CD4-positive, alpha-beta T cell treated with Interleukin-17A for 1 hour (primary cell): ENCODE measurements around the gene RTN4RL2.

Source experiments
- DNase-seq: peaks from one replicate; pipeline ENCODE4 v3.0.0-alpha.2; 2020

The RTN4RL2 gene

DNA sequence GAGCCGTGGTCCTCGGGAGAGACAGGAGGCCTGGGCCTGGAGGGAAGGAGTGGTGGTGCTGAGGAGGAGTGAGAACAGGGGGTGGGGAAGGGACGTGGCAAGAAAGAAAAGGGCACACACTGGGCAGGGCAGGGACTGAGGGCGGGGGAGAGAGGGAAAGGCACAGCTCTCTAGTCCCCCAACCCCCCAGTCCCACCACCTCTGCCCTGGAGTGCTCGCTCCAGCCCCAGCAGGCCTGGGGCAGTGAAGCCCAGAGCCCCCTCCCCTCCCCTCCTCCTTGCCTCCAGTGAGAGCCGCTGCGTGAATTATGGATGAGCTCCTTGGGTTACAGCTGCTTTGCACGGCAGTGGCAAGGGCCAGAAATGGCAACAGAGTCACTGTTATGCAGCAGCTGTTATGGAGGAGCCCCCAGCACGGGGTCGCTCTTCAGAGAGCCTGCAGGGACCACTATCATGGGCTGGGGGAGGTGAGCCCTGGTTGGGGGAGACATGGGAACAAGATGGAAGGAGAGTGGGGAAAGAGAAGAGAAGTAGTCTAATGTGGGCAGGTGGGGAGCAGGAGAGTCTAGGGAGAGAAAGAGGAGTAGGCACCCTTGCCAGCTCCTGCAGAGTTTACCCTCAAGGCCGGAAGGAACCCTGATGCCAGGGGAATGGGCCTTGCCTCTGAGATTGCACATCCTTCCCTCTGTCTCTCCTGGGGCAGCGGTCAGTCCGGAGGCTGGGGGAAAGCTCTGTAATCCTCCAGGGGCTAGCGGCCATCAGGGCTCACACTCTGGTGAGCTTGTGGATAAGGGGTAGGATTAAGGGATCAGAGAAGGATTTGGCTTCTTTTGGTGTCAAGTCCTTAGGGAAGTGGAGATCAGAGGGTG, 3.6 kb downstream of the RTN4RL2 start:
- no peak for DNase-seq

DNA sequence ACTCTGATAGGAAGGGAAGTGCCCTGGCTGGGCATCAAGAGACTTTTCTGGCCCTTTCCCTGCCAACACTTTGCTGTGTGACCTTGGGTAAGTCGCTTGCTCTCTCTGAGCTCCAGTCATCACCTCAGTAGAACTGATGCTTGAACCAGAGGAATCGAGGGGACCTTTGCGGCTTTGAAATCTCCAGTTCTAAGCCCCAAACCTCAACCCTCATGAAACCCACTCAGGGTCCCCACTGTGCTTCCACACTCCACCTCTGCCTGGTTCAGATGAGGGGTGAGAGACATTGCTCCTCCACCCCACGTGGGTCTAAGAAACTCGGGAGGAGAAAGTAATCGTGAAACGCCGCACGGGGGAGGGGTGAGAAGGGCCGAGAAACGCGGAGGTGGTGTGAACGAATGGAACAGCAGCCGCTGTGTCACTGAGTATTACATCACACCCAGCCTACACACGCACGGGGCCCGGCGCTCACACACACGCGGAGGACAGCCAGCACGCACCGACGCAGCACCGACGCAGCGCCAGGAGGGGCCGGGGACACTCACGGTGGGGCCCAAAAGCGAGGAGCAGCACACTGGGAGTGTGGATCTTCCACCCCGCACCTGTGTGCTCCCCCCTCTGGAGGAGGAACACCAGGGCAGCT, 4.3 kb downstream of the RTN4RL2 start:
- no peak for DNase-seq

DNA sequence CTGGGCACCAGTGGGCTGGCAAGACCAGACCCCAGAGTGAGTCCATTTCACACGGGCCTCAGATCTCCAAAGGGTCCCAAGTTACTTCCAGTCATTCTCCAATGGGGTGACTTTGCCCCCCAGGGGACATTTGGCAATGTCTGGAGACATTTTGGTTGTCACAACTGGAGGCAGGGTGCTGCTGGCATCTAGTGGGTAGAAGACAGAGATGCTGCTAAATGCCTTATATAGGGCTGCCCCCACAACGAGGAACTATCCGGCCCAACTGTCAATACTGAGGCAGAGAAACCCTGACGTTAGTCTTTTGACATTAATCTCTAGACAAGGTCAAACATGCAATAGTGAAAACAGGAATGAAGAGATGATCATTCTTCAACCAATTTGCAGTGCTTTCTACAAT, 6.4 kb downstream of the RTN4RL2 start:
- no peak for DNase-seq

DNA sequence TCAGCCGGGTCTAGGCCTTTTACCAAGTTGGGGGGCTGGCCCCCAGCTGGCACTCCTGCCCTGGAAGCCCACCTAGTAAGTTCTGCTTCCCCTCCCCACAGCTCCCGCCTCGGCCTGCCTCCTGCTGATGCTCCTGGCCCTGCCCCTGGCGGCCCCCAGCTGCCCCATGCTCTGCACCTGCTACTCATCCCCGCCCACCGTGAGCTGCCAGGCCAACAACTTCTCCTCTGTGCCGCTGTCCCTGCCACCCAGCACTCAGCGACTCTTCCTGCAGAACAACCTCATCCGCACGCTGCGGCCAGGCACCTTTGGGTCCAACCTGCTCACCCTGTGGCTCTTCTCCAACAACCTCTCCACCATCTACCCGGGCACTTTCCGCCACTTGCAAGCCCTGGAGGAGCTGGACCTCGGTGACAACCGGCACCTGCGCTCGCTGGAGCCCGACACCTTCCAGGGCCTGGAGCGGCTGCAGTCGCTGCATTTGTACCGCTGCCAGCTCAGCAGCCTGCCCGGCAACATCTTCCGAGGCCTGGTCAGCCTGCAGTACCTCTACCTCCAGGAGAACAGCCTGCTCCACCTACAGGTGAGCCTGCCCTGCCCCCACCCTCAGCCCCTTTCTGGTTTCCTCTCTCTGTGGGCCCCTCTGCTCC, 7.3 kb downstream of the RTN4RL2 start:
- no peak for DNase-seq

DNA sequence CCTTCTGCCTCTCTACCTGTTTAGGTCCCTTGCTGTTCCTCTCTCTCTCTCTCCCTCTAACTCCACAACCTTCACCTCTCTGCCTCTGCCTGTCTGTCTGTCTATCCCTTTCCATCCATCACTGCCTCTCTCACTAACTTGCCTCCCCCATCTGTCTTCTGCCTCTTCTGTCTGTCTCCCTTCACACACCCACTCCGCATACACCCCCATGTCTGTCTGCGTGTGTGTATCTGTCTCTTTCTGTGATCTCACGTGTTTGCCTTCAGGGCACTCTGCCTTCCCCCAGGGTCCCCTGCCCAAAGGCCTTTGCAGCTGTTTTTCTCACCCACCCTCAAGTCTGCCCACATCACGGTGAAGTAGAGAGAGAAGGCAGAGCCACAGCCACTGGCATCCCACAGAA, 7.9 kb downstream of the RTN4RL2 start:
- no peak for DNase-seq

DNA sequence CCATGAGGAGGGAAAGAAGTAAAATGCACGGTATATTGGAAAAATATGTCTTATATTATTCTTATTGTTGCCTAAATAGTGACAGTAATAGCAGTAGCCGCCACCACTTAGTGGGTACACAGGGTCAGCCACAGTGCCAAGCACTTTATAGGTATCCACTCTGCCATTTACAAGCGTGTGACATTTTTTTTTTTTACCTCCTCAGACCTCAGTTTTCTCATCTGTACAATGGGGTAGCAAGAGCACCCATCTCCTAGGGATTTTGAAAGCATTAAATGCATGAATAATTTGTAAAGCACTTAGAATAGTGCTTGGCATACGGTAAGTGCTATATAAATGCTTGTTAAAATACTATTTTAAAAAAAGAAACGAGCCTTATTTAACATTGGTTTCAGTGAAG, 8.9 kb downstream of the RTN4RL2 start:
- DNase-seq = no peak

DNA sequence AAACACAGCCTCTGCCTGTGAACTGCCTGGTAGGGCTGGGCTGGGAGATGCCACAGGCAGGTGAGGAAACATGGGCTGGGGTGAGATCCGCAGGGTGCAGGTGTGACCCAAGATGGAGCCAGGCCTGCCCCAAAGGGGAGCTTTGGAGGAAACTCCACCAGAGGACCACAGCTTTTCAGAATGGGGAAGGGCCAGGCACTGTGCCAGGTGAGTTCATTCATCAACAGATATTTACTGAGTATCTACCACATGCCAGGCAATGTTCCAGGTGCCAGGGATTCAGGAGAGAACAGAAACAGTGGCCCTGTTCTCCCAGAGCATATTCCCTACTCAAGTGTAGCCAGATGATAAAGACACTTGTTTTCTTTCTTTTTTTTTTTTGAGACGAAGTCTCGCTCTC, 11.2 kb downstream of the RTN4RL2 start:
- no peak for DNase-seq

DNA sequence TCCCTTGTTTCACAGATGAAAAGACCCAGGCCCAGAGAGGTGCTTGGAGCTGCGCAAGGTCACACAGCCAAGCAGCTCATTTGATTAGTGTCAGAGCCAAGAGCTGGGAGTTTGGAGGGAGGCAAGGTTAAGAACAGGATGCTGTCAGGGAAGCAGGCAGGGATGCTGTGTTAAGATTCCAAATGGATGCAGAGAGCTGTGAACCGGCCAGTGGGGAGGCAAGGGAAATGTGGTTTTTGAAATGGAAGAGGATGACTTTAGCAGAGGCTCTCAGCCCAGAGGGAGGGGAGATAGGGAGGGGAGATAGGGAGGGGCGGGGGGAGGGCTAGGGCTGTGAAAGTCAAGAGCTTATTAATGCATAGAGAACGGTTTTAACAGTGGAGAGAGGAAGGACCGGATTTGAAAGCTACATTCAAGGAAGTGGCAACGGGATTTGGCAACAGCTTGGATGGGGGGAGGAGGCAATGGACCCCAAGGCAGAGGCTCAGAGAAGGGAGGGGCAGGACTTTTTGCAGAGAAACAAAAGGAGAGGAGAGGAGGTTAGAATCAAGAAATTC, 13.0 kb downstream of the RTN4RL2 start:
- DNase-seq = no peak

DNA sequence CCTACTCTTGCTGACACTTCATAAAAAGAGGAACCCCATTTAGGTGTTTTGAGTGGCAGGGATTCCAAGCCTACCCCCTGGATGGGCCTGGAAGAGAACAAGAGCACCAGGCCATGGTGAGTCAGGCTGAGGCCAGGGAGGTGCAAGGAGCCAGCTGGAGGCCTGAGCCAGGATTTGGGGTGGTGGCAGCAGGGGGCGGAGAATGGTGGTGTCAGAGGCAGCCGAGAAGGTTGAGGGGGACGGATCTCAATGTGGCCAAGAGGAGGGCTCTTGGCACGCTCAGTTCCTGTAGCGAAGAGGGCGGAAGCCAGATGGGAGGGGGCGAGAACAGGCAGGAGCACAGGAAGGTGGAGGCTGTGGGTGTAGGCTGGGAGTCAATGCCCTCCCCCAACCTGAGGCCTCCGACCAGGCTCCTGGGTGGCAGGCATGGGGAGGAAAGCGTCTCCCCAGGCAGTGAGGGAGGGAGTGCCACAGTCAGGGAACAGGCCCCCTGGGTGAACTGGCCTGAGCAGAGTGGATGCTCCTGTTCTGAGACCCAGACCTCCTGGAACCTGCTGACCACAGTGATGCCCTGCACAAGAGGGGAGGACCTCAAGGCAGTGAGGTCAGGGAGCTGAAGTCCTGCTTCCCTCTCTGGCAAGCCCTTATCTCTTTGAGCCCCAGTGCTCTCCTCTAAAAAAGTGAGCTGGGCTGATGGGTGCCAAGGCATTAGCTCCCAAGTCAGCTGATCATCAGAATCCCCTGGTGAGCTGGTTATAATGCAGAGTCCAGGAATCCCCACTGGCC, 13.9 kb downstream of the RTN4RL2 start:
- DNase-seq = peak; percentile 43

DNA sequence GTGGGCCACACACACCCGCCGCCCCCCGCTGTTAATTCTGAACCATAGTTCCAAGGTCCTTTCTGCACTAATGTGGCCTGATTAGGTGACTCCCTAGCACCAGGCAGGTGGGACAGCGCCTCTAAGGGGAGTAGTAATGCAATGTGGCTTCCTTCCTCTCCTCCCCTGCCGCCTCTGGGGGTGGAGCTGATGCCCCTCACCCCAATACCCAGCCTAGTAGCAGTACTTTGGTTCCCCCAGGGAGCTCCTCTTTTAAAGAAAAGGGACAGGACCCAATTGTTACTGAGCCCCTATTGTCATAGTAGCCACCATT, 14.4 kb downstream of the RTN4RL2 start:
- DNase-seq = no peak

DNA sequence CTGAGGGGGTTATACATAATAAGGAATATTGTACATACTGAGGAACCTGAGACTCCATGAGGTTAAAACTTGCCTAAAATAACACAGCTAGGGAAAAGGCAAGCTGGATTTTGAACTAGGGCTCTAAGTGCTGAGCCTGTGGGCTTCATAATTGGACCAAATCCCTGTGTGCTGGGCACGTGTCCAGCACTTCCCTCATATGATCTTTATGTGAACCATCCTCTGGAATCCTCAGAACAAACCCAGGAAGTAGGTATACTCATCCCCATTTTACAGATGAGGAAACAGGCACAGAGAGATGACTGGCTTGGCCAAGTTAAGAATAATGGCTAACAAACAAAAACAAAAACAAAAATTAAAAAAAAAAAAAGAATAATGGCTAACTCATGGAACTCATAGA, 14.9 kb downstream of the RTN4RL2 start:
- DNase-seq = no peak

DNA sequence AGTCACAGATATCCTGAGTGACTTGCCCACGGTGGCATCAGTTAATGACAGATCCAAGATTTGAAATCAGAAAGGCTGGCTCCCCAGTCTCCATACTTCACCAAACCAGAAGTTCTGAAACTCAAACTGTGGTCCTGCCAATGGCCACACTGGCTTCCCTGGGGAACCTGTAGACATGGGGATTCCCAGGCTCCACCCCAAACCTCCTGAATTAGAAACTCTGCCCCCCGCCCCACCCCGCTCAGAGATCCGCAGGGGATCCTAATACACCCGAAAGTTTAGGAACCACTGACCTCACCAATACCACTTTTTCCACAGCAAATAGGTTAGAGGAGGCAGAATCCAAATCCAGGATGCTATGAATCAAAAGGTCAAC, 15.3 kb downstream of the RTN4RL2 start:
- DNase-seq = no peak

DNA sequence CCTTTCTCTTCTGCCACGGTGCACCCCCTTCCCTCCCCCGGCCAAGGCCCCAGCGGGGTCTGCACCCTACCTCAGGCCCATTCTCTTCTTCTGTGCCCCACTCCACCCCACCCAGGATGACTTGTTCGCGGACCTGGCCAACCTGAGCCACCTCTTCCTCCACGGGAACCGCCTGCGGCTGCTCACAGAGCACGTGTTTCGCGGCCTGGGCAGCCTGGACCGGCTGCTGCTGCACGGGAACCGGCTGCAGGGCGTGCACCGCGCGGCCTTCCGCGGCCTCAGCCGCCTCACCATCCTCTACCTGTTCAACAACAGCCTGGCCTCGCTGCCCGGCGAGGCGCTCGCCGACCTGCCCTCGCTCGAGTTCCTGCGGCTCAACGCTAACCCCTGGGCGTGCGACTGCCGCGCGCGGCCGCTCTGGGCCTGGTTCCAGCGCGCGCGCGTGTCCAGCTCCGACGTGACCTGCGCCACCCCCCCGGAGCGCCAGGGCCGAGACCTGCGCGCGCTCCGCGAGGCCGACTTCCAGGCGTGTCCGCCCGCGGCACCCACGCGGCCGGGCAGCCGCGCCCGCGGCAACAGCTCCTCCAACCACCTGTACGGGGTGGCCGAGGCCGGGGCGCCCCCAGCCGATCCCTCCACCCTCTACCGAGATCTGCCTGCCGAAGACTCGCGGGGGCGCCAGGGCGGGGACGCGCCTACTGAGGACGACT, 15.9 kb downstream of the RTN4RL2 start:
- peak; percentile 25 for DNase-seq

DNA sequence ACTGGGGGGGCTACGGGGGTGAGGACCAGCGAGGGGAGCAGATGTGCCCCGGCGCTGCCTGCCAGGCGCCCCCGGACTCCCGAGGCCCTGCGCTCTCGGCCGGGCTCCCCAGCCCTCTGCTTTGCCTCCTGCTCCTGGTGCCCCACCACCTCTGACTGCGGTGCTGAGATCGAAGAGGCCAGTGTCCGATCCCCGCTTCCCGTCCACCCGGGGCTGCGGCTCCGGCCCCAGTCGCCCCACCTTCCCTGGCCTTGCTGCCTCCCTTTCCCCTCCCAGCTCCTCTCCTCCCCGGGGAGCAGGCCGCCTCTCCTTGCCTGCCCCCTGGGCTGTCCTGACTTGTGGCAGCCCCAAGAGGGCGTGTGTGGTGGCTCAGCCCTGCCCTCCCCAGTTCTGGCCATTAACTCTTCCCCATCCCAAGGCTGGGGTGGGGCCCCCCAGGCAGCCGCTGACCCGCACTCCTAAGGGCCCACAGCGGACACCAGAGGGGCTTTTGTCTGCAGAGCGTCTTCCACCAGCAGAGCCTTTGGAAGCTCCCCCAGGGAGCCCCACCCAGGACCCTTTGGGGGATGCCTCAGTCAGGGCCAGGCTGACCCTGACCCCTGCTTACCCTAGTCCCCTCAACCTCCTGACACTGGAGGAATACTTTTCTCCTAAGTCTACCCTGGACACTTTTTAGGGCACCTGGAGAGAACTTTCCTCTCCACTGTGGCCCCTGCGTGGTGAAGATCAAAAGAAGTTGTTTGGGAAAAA, 16.6 kb downstream of the RTN4RL2 start:
- DNase-seq = peak; percentile 30

DNA sequence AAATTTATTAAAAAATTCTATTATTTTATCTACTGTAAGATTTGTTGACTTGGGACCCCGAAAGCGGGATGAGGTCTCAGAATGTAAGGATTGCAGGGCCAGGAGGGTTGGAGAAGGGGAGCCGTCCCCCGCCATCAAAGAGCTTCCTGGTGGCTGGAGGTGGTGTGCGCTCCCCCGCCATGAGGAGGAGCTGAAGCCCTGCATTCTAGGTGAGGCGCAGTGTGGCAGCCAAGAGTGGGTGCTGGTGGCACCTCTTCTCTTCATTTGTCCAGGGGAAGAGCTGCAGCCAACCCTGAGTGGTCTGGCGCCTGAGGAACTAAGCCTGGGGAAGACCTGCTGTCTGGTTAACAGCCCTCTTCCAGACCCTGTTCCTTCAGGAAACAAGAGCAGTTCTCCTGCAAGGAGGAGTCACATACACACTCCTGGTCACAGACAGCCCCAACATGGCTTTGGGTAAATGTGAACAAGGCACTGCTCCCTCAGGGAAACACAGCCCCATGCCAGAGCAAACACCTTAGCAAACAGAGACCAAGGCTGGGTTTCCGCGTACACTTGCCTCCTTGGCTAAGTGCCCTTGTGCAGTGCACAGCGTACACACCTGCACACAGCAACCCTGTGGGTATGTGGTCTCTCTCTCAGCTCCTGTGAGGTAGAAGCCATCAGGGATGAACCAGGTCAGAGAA, 17.3 kb downstream of the RTN4RL2 start:
- no peak for DNase-seq

DNA sequence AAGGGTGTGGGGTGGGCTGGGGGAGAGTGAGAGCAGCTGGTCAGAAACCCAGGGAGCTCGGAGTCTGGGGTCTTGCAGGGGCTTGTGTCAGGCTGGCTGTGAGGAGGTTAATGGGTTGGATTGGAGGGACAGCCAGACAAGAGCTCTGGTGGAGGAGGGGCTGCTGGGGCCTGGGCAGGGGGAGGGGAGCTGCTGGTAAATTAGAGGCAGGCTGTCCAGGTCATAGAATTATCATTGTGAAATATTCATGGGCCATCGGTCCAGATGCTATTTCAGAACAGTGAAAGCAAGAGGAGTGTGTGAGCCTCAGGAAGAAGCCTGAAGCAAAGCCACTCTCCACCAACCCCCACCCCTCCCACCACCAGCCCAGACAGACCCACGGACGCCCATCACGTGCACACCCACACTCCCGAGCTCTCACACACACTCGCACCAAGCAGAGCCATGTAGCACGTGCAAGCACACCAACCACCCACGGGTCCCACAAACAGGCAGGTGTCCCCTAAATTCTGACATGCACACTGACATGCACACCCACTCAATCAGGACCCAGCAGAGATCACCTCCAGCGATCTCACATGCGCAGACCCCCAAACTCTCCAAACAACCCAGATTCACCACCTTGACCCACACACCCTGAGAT, 18.8 kb downstream of the RTN4RL2 start:
- no peak for DNase-seq

DNA sequence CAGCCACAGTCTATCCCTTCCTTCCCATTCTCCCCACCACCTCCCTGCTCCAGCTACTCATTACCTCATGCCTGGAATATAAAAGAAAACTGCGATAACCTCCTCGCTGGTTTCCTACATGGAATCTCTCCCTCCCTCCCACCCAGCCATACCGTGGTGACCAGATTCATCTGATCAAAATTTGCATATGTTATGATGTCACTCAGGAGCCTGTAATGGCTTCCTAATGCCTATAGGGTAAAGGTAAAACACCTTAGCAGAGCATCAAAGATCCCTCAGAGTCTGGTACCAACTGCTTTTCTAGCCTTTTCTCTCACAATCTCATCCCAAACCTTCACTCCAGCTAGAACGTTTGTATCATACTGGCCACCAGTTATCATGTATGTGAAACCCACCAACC, 19.6 kb downstream of the RTN4RL2 start:
- no peak for DNase-seq

DNA sequence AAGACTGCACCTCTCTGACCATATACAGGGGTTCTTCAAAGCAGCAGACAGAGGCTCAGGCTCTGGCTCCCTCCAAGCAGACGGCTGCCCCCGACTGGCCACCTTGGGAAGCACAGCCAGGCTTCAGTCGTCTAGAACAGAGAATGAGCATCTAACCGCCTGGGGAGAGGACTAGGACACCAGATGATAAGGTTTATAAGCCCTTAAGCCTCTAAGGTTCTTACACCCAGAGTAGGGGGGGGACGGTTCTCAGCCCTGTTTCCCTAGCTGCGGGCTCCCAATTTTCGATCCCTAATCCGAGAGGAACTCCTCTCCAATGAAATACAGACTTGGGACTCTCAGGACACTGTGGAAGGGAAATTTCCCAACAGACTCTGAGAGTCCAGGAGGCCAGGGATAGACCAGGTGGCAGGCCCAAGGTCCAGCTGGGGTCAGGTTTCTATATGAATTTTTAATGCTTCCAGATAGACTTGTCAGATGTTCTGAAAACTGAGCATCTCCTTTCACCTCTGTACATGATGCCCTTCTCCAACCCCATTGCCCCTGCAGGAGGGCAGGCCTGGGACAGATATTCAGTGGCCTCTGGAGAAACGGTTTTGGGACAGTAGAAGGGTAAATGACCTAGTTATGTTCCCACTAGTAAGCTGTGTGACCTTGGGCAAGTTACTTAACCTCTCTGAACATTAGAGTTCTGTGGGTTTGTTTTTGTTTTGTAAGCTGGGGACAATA, 20.2 kb downstream of the RTN4RL2 start:
- DNase-seq = peak; percentile 67

DNA sequence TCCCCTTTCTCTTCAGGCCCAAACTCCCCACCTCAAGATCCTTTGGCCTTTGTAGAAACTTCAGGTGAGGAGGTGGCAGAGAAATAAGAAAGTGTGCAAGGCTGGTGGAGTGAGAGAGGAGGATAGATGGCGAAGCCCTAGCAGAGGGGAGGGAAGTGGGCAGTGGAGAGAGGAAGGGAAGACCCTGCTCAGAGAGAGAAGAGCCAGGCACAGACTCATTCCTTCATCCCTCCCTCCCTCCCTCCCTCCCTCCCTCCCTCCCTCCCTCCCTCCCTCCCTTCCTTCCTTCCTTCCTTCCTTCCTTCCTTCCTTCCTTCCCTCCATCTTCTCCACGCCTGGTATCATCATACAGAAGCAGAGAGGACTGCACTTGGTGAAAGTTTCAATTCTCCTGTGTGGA, 21.0 kb downstream of the RTN4RL2 start:
- no peak for DNase-seq
